Limb (tissue), 2 donors: ENCODE results near the gene LRRK1.

Experiments
- DNase-seq, 2 donors: peaks; one replicate each; pipeline ENCODE4 v3.0.0-alpha.2; 2016; ENCODE audit errors: extremely low spot score in 2 of 2

The LRRK1 gene

DNA sequence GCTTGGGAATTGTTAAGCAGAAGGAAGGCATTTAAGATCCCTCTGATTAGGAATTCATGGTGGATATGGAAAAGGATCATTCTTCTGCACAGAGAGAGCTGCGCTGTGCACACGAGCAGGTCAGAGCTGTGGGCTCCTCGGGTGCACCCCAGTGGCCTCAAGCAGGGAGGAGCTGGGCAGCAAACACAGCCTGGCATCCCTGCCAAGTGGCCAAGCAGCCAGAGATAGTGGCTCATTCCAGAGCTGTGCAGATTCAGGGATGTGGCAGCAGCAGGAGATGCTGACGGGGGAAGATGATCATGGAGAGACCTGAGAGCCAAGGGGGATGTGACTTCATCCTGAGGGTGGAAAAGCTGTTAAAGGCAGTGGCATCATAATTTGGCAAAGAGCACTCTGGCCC is 55.9 kb downstream of the LRRK1 start:
- no peak for DNase-seq

DNA sequence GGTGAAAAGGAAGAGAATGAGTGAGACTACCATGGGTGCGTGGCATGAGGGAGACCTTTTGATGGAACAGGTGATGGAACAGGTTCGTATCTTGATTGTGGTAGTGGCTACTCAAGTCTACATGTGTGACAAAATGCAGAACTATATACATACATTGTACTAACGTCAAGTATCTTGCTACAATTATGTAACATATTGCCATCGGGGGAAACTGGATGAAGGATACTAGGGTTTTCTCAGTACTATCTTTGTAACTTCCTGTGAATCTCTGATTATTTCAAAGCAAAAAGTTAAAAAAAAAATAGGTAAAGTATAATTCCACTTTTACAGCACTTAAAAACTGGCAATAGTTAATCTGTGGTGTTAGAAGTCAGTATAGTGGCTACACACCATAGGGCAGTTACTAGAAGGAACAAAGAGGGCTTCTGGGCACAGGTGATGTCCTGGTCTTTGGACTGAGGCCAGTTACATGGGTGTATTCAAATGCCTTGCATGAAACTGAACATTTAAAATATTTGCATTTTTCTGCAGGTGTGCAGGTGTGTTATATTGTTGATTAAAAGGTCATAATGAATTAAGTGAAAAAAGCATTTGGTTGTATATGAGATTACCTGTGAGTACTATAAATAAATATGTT is 61.4 kb downstream of the LRRK1 start:
- DNase-seq: no peak

DNA sequence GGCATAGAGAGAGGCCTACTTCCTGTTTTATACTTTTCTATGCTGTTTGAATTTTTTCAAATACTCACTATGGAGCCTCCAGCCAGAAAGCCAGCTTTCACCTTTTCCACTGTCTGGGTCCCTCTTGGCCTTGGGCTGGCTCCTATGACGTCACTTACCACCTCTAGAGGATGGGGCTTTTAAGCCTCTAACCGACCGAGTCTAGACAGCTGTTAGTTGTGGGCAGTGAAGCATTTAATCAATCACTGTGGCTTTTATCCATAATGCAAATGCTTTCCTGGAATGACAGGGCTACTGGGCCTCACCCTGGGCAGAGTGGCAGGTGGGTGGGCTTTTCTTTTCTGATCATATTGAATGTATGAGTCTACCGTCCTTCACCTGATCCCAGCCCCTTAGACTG is 61.9 kb downstream of the LRRK1 start:
- no peak for DNase-seq

GRCh38 chr15:100983221-100983620 is 64.1 kb downstream of the LRRK1 start:
- no peak for DNase-seq

- DNase-seq: no peak
Measured at GRCh38 chr15:100985401-100985800, 66.2 kb downstream of the LRRK1 start.

DNA sequence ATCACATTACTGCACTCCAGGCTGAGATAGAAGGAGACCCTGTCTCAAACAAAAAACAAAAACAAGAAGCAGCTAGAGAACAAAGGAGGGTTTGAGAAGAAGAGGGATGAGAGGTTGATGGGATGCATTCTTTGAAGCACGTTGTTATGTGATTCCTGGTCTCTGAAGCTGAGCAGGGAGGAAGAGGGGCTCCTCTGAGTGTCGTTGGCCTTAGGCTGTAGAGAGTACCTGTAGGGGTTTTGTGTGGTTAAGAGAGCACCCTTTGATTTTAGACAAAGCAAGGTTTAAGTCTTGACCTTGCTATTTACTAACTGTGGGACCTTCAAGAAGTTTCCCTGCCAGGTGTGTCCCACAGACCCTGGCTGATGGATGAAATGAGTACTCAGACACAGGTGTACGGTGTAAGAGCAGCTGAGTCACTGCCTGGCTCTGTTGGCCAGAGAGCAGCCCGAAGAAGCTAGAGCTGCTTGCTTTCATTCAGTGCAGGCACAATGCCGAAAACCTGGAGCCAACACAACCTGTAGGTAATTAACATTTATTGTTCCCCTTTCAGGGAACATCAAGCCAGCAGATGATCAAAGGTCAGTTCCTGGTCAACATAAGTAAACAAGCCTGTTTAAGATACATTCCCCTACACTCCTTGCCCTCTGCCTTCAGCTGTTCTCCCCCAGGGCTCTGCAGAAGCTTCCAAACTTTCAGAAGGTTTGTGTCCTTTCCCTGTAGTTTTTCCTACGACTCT is 67.2 kb downstream of the LRRK1 start:
- no peak for DNase-seq

DNA sequence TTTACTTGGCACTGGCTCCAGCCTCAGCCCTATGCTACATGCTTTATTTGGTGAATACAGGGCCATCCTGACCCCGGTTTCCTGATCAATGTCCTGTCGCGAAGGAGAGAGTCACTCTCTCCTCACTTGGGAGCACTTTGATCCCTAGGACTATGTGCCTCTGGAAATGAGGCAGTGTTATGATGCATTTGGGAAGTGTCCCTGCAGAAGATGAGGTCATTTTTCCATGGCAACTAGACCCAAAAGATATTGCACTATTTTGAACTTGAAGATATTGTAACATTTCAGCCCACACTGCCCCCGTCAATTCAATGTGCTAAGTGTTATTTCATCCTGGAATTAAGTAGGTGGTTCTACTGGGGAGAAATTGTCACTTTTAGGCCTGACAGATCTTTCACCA is 68.0 kb downstream of the LRRK1 start:
- no peak for DNase-seq

DNA sequence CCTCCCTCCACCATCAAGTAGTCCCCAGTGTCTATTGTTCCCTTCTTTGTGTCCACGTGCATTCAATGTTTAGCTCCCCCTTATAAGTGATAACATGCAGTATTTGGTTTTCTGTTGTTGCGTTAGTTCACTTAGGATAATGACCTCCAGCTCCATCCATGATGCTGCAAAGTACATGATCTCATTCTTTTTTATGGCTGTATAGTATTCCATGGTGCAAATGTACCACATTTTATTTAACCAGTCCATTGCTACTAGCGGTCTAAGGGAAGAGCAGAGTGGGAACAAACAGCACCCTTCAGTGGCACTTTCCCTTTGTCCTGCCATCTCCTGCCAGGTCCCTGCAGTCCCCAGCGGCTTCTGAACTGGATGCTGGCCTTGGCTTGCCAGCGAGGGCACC is 69.1 kb downstream of the LRRK1 start:
- no peak for DNase-seq

DNA sequence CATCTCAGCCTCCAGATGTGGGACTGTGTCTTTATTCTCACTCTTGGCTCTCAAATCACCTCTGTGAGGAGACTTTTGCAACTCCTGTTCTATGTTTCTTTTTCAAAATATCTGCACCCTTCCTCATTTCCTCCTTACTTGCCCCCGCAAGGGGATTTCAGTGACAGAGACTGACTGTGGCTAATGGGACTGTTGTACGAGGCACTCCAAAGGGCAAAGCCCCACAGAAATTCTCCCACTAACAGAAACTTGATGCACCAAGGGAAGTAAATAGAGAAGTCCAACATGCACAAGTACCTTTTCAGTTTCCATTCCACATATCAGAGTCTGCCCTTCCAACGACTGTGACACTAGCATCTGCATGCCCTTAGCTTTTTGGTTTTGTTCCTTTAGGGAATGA is 69.7 kb downstream of the LRRK1 start:
- DNase-seq: no peak

DNA sequence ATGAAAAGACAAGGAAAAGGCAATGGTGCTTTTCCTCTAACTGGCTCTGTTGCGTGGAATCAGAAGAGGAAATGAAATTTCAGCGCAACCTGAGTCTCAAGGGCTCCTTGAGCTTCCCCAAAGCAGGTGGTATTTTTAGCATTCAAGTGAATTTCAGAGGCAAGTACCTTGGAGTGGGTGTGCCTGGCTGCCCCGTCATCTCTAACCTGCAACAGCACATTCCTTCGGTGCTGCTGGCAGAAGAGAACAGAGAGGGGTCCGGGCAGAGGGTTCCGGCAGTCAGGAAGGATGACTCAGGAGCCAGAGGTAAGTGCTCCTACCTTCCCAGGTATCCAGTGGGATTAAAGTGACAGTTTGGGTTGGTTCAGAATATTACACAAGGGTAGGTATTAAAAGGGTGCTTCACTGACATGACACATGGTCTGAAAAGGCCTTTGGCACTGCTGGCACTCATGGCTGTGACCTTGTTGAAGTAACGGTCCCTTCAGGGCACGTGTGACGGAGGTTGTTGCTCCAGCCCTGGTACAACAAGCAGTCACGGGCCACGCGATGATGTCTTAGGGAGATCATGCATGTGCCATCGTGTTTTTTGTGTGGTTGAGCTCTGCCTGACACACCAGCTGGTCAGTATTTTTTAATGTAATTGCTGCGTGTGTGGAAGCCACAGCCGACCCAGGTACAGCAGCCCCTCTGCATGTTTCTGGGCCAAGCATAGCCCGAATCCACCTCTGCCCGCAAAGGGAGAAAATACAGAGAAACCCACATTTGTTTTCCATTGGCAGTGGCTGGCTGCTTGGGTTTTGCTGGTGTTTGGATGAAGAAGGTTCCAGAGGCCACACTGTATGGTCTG is 75.7 kb downstream of the LRRK1 start:
- DNase-seq: no peak

- DNase-seq: no peak
Measured at GRCh38 chr15:100995471-100996430, 76.6 kb downstream of the LRRK1 start.

GRCh38 chr15:100997442-100997841 is 78.3 kb downstream of the LRRK1 start:
- no peak for DNase-seq

GRCh38 chr15:100998630-100999029 is 79.5 kb downstream of the LRRK1 start:
- no peak for DNase-seq

DNA sequence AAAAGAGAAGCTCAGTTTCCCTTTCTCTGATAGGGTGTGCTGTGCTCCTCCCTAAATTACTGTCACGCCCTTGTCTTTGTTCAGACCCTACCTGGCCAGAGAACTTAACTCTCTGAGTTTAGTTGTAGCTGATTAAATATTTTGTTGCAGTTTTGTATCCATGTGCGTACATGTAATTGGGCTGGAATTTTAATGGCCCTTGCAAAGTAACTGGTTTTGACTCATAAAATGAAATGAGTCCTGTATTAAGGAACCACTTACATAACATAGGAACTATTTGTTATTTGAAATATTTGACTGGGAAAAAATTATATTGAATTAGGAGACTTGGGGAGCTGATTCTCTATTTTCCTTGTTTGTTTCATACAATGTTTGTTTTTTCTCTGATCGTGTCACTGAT is 80.2 kb downstream of the LRRK1 start:
- DNase-seq: no peak

DNA sequence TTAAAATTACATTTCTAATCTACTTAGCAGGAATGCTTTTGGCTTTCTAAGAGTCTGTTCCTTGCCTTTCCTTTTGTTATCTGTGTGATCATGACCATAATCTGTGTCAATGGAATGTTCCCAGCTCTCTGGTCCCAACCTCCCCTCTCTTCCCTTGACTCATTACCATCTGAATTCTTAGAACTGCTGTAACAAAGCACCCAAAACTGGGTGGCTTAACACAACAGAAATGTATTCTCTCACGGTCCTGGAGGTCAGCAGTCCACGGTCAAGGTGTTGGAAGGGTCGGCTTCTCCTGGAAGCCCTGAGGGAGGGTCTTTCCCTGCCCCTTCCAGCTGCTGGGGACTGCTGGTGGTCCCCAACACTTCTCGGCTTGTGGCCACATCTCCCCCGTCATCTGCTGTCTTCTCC is 81.1 kb downstream of the LRRK1 start:
- DNase-seq: no peak

- DNase-seq: no peak
Measured at GRCh38 chr15:101001056-101001455, 81.9 kb downstream of the LRRK1 start.

DNA sequence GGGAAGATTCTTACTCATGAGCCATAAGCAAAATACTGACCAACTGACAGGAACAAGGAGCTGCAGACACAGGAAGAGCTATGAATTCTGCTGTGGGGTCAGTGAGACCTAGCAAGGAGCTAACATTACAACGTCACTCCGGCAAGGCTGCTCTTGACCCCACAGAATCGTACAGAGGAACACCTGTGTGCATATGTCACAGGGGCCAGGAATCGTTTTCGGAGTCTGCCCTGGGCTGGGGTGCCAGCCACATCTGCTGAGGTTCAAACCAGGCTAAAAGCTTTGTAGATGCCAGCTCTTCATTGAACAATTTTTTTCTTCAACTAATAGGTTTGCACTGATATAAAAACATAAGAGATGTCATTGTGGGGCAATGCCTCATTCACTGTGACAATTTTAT is 82.6 kb downstream of the LRRK1 start:
- no peak for DNase-seq

DNA sequence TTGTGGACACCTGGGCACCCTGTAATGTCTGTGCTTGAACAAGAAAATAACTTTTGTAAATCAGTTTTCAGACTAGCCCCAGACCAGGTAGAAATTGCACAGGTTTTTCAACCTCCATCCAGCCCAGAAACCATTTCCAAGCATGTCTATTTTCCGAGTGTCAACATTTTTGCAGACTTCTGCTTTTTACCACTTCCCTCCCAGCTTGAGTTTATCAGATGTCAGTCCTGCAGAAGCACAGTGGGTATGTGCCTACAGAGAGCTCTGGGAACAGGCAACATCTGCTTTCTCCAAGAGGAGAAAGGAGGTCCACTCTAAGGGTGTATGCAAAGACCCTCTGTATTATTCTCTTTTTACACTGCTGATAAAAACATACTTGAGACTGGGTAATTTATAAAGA is 83.9 kb downstream of the LRRK1 start:
- no peak for DNase-seq

- no peak for DNase-seq
Measured at GRCh38 chr15:101003706-101004105, 84.5 kb downstream of the LRRK1 start.

DNA sequence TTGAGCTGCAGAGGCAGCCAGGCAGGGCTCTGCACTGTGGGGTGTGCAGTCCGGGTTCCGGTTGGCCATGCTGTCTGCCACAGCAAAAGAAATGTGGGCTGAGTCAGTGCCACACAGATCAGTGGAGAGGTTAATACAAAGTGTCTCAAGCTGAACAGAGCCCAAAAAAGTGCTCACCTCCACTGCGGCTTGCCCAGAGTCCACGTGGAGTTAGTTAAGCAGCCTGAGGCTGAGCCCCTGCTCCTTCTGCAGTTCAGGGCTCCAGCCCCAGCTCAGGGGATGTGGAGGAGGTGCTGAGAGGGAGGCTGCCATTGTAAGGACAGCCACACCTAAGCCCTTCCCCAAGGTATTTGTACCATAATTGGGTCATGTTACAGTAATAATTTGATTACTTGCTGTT is 85.3 kb downstream of the LRRK1 start:
- no peak for DNase-seq
